ENCODE results near the gene ALDH3B1.
A peak's percentile ranks its signal among the peaks of the same experiment; 100 is the strongest.

Gene ALDH3B1

DNA sequence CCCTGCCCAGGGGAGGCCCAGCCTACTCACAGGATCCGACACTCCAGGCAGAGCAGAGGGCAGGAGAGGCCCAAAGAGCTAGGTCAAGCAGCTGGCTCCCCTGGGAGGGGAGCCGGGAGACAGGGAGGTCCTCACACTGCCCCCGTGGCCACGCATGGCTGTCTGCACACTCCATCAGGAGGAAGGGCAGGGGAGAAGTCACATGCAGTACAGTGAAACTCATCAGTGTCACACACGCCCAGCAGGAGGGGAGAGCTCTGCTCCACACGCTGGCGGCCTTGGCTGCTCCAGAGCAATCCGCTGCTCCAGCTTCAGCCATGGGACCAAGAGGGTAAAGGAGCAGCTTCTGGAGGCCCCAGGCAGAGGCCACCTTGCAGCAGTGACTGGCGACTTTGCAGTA is 43.0 kb downstream of the ALDH3B1 start:
- H3K4me3 ChIP-seq (ENCODE audit: low read depth, low read length), result no peak overlapping the region
- TF ChIP-seq MYNN (tag by site-specific recombination; IDR thresholded peaks at IDR 0.05; ENCODE audit: borderline replicate concordance) (no peak), ZNF324 (tag by site-specific recombination; IDR thresholded peaks at IDR 0.05) (no peak), FEZF1 (tag by site-specific recombination; IDR thresholded peaks at IDR 0.05) (0 out of 2 replicates have a peak, but pooled peaks have one; percentile 7), ZNF223 (tag by site-specific recombination; IDR thresholded peaks at IDR 0.05) (no peak), ZNF701 (tag by site-specific recombination; IDR thresholded peaks at IDR 0.05) (no peak), ZIC2 (tag by site-specific recombination; IDR thresholded peaks at IDR 0.05) (peak; percentile 37; the same call in 1 of the 2 replicates), ZNF394 (tag by site-specific recombination; IDR thresholded peaks at IDR 0.05; ENCODE audit: borderline replicate concordance) (0 out of 2 replicates have a peak, but pooled peaks have one; percentile 23), MZF1 (tag by site-specific recombination; IDR thresholded peaks at IDR 0.05; ENCODE audit: borderline replicate concordance) (no peak), ZNF600 (tag by site-specific recombination; IDR thresholded peaks at IDR 0.05) (peak; percentile 51; the same call in 1 of the 2 replicates), GLIS1 (tag by site-specific recombination; IDR thresholded peaks at IDR 0.05) (peak; percentile 27; the same call in 1 of the 2 replicates), SALL2 (tag by site-specific recombination; IDR thresholded peaks at IDR 0.05; ENCODE audit: borderline replicate concordance) (no peak), ZNF561 (tag by site-specific recombination; IDR thresholded peaks at IDR 0.05; ENCODE audit: borderline replicate concordance) (no peak)
- H3K9me3 ChIP-seq (ENCODE audit: control insufficient read depth, insufficient read depth, low read depth, low read length), result no peaks in the 10 kb centered on the region
- no peaks in the 10 kb centered on the region for H3K4me1 ChIP-seq (ENCODE audit: control insufficient read depth, insufficient read depth, low read length)
- ChIA-PET CTCF (interaction anchor here (0.6 kb wide), 1 partner anchor 84 kb away, joined by 3 read pairs; no protein-coding TSS in a partner anchor), POLR2A (no interaction called here)
- H3K36me3 ChIP-seq (ENCODE audit: control insufficient read depth in 2 of 2, insufficient read depth in 1 of 2, low read length in 2 of 2), result peaks cover 0 to 36% of the 10 kb centered on the region in 2 experiments; a peak in 2 of 3 replicates
- no peak overlapping the region for H3K27ac ChIP-seq (ENCODE audit: extremely low read depth, low read depth, low read length)

DNA sequence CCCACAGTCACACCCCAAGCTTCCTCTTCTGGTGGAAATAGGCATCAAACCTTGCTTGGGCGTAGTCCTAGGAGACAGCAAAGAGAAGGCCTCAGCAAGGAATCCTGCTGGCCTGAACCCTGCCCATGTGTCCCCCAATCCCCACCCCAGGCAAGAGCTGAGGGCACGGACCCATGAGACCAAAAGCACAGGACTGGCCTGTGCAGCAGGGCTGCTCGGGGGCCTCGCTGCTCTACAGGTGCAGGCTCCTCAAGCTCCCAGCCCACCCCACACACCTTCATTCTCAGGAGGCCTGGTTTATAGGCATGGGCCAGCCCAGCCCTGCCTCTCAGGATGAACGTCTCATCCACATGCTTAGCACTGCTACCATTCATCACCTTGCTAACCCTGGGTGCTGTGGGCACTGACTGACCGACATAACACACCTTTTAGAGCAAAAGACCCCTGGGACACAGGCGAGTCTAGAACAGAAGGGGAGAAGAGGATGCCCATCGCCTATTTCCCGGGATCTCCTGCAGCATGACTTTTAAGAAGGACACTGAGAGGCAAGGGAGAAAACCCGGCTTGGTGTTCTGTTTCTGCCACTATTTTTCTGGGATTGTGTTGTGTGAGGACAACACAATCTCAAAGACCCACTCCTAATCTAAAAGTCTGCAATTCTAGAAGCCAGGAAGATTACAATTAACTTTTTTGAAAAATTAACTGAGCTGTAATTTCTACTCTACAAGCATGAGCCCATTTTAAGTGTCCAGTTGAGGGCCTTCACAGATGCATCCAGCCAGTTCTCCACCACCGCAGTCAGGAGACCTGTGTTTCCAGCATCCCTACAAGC is 44.1 kb downstream of the ALDH3B1 start:
- TF ChIP-seq MZF1 (tag by site-specific recombination; IDR thresholded peaks at IDR 0.05; ENCODE audit: borderline replicate concordance) (no peak), RBAK (tag by site-specific recombination; IDR thresholded peaks at IDR 0.05) (no peak), ZNF292 (tag by site-specific recombination; IDR thresholded peaks at IDR 0.05; ENCODE audit: borderline replicate concordance, low read depth) (no peak), ZNF701 (tag by site-specific recombination; IDR thresholded peaks at IDR 0.05) (no peak)
- TF ChIP-seq, protein P1, sequence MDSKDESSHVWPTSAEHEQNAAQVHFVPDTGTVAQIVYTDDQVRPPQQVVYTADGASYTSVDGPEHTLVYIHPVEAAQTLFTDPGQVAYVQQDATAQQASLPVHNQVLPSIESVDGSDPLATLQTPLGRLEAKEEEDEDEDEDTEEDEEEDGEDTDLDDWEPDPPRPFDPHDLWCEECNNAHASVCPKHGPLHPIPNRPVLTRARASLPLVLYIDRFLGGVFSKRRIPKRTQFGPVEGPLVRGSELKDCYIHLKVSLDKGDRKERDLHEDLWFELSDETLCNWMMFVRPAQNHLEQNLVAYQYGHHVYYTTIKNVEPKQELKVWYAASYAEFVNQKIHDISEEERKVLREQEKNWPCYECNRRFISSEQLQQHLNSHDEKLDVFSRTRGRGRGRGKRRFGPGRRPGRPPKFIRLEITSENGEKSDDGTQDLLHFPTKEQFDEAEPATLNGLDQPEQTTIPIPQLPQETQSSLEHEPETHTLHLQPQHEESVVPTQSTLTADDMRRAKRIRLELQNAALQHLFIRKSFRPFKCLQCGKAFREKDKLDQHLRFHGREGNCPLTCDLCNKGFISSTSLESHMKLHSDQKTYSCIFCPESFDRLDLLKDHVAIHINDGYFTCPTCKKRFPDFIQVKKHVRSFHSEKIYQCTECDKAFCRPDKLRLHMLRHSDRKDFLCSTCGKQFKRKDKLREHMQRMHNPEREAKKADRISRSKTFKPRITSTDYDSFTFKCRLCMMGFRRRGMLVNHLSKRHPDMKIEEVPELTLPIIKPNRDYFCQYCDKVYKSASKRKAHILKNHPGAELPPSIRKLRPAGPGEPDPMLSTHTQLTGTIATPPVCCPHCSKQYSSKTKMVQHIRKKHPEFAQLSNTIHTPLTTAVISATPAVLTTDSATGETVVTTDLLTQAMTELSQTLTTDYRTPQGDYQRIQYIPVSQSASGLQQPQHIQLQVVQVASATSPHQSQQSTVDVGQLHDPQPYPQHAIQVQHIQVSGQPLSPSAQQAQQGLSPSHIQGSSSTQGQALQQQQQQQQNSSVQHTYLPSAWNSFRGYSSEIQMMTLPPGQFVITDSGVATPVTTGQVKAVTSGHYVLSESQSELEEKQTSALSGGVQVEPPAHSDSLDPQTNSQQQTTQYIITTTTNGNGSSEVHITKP (tag by site-specific recombination; IDR thresholded peaks at IDR 0.05), result no peak
- TF ChIP-seq, protein P2, sequence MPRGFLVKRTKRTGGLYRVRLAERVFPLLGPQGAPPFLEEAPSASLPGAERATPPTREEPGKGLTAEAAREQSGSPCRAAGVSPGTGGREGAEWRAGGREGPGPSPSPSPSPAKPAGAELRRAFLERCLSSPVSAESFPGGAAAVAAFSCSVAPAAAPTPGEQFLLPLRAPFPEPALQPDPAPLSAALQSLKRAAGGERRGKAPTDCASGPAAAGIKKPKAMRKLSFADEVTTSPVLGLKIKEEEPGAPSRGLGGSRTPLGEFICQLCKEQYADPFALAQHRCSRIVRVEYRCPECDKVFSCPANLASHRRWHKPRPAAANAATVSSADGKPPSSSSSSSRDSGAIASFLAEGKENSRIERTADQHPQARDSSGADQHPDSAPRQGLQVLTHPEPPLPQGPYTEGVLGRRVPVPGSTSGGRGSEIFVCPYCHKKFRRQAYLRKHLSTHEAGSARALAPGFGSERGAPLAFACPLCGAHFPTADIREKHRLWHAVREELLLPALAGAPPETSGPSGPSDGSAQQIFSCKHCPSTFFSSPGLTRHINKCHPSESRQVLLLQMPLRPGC (tag by site-specific recombination; IDR thresholded peaks at IDR 0.05), result no peak
- TF ChIP-seq, protein P3, sequence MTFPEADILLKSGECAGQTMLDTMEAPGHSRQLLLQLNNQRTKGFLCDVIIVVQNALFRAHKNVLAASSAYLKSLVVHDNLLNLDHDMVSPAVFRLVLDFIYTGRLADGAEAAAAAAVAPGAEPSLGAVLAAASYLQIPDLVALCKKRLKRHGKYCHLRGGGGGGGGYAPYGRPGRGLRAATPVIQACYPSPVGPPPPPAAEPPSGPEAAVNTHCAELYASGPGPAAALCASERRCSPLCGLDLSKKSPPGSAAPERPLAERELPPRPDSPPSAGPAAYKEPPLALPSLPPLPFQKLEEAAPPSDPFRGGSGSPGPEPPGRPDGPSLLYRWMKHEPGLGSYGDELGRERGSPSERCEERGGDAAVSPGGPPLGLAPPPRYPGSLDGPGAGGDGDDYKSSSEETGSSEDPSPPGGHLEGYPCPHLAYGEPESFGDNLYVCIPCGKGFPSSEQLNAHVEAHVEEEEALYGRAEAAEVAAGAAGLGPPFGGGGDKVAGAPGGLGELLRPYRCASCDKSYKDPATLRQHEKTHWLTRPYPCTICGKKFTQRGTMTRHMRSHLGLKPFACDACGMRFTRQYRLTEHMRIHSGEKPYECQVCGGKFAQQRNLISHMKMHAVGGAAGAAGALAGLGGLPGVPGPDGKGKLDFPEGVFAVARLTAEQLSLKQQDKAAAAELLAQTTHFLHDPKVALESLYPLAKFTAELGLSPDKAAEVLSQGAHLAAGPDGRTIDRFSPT (tag by site-specific recombination; IDR thresholded peaks at IDR 0.05), result no peak
- no peak overlapping the region for H3K4me3 ChIP-seq (ENCODE audit: low read depth, low read length)
- no peak overlapping the region for H3K27ac ChIP-seq (ENCODE audit: extremely low read depth, low read depth, low read length)
- H3K9me3 ChIP-seq (ENCODE audit: control insufficient read depth, insufficient read depth, low read depth, low read length), result no peaks in the 10 kb centered on the region
- CTCF ChIA-PET, result no interaction called here
- H3K4me1 ChIP-seq (ENCODE audit: control insufficient read depth, insufficient read depth, low read length), result no peaks in the 10 kb centered on the region
- POLR2A ChIA-PET, result no interaction called here
- peaks cover 0 to 42% of the 10 kb centered on the region in 2 experiments; a peak in 2 of 3 replicates for H3K36me3 ChIP-seq (ENCODE audit: control insufficient read depth in 2 of 2, insufficient read depth in 1 of 2, low read length in 2 of 2)
